T1000 (cell line): ENCODE measurements around the gene TRIM29.

ENCODE experiments used
- DNase-seq: peaks from one replicate; lab custom pipeline; 2025; ENCODE audit warnings: mixed read lengths; lab: John Stamatoyannopoulos, UW

TRIM29 gene

DNA sequence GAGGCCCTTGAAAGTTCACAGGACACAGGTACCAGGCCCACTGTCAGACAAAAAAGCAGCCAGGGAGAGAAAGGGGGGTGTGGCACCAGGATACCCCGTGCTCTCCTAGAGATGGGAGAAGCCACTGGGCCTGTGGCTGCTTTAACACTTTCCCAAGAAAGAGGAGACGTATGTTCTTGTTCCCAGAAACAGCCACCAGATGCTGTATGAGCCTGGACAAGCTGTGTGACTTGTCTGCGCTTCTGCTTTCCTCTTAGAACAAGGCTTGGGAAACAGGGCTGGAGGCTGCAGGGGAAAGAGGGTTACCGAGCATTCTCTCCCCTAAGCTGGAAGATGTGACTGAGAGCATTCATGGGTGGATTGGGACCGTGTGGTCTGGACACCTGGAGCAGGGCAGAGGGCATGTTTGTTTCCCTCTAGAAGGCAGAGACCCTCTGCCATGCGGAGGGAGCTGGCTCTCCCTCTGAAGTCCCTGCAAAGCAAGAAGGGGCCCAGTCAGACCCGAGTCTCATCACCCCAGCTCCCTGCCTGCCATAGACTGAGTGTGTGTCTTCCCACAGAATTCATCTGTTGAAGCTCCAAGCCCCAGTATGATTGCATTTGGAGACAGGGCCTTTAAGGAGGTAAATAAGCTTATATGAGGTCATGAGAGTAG lies 74.1 kb downstream of the TRIM29 start:
- no peak for DNase-seq

DNA sequence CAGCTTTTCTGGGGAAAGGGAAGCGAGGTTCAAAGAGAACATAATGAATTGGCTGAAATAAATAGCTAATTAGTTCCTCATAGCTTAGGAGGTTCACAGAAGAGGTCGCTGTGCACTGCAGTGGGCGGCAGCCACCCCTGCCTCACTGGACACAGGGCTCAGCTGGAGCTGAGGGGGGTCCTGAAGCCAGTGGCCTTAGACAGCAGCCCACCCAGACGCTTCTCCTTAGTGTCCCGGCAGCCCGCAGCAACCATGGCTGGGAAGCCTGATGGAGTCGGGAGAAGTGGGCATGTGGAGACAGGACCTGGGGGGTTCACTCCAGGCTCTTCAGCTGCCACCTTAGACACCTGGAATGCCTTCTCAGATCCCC lies 75.4 kb downstream of the TRIM29 start:
- no peak for DNase-seq

DNA sequence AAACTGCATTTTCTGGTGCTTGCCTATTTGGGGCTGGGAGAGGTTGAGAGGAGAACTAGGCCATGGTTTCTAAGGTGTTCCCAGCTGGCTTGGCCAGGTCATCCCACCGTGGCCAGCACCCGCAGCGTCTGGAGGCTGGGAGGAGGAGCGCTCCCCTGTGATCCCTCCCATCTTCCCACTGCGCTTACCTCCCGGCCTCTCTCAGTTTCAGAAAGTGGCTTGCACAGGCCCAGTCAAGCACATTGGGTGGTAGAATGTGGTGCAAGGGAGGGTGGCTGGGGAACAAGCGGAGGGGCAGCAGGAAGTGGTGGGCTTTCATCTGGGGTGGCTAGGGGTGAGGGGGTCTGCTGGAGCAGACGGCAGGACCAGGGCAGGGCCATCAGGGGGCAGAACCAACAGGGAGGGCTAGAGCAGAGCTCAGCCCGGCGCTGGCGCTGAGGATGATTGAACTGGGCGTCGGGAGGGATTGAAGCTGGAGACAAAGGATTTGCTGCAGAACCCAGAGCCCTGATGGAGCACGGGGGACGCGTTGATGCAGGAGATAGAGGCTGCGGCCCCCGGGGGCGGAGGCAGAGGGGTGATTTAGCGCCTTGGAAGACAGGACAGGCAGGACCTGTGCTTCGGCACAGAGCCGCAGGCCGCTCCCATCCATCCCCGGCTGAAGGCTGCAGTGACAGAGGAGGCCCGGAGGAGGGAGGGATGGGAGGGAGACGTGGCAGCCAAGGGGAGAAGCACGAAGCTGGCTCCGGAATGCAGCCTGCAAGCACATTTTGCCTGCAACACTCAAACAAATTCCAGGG lies 76.0 kb downstream of the TRIM29 start:
- no peak for DNase-seq
